Fibroblast of villous mesenchyme (primary cell): ENCODE results near the gene ATP8A1. TPM values are rescaled to one million over a fixed set of nuclear protein-coding genes. Genes with fewer than 3 reads are reported as not detected.

ENCODE experiments used
- DNase-seq: peaks from one replicate; pipeline ENCODE4 v3.0.0-alpha.2; 2010; ENCODE audit warnings: low read depth
- H3K4me3 ChIP-seq: 2 replicates; pipeline ENCODE4 v1.5.1; 2011; ENCODE audit warnings: low read depth, mild to moderate bottlenecking, low read length
- CTCF ChIP-seq: IDR thresholded peaks from 2 replicates; pipeline ENCODE4 v1.5.1; 2012; ENCODE audit warnings: low read depth, mild to moderate bottlenecking, low read length; ENCODE audit not compliant: insufficient read depth
- total RNA-seq: library from RNA; depleted of rRNA; stranded (reverse); fragments of >200 nt; gene quantifications from 2 replicates; pipeline ENCODE4 v1.2.3, GENCODE V29; 2012

ATP8A1 gene
- total RNA-seq, 1 donor, result 0.86 TPM

- TF ChIP-seq CTCF, result no peak
- H3K4me3 ChIP-seq, result no peak overlapping the region
- no peak for DNase-seq
These were observed 7.0 kb downstream of the ATP8A1 start for GRCh38 chr4:42649870-42650269.

GRCh38 chr4:42646999-42647541 is 9.8 kb downstream of the ATP8A1 start:
- no peak overlapping the region for H3K4me3 ChIP-seq
- TF ChIP-seq CTCF, result no peak
- no peak for DNase-seq

GRCh38 chr4:42646013-42646784 is 10.7 kb downstream of the ATP8A1 start:
- DNase-seq, result no peak
- TF ChIP-seq CTCF, result no peak
- H3K4me3 ChIP-seq, result no peak overlapping the region

- TF ChIP-seq CTCF, result no peak
- no peak overlapping the region for H3K4me3 ChIP-seq
- no peak for DNase-seq
These were observed 12.0 kb downstream of the ATP8A1 start for GRCh38 chr4:42644897-42645296.

- TF ChIP-seq CTCF, result no peak
- H3K4me3 ChIP-seq, result no peak overlapping the region
- no peak for DNase-seq
These were observed 13.2 kb downstream of the ATP8A1 start for GRCh38 chr4:42643685-42644084.

- TF ChIP-seq CTCF, result no peak
- no peak overlapping the region for H3K4me3 ChIP-seq
- no peak for DNase-seq
These were observed 13.9 kb downstream of the ATP8A1 start for GRCh38 chr4:42642845-42643615.
